Activated CD4-positive, alpha-beta T cell treated with anti-CD3 and anti-CD28 coated beads for 36 hours (primary cell): ENCODE results near the gene ADSL. TPM values are rescaled to one million over a fixed set of nuclear protein-coding genes. Genes with fewer than 3 reads are reported as not detected.

ENCODE experiments used
- ATAC-seq: fragments of 200-7000 bp; cut with Tn5 transposase; one replicate; pipeline ENCODE4 v1.10.0; 2021; ENCODE audit warnings: mild to moderate bottlenecking, moderate library complexity
- CTCF ChIA-PET: fragments of 350-600 bp; sonication (Branson Sonifier 250); formaldehyde crosslinking; loops from one replicate; lab custom pipeline; 2021; ENCODE audit warnings: antibody characterized with exemption; lab: Charles Lee
- POLR2A ChIA-PET: fragments of 350-600 bp; sonication (Branson Sonifier 250); formaldehyde crosslinking; loops from one replicate; lab custom pipeline; 2021; ENCODE audit warnings: antibody characterized with exemption, inconsistent platforms; lab: Charles Lee
- DNase-seq: peaks from one replicate; pipeline ENCODE4 v3.0.0-alpha.2; 2020
- H3K27ac Mint-ChIP-seq: one replicate; pipeline ENCODE4 v1.8.0; 2021; ENCODE audit warnings: mixed read lengths
- H3K27me3 Mint-ChIP-seq: one replicate; pipeline ENCODE4 v1.8.0; 2021; ENCODE audit warnings: mixed read lengths
- H3K36me3 Mint-ChIP-seq: one replicate; pipeline ENCODE4 v1.8.0; 2021; ENCODE audit warnings: low read depth, mixed read lengths
- H3K4me1 Mint-ChIP-seq: one replicate; pipeline ENCODE4 v1.8.0; 2021; ENCODE audit warnings: mixed read lengths
- H3K4me3 Mint-ChIP-seq: one replicate; pipeline ENCODE4 v1.8.0; 2021; ENCODE audit warnings: mild to moderate bottlenecking, moderate library complexity, mixed read lengths
- H3K9me3 Mint-ChIP-seq: one replicate; pipeline ENCODE4 v1.8.0; 2021; ENCODE audit warnings: low read depth, mixed read lengths
- intact Hi-C, 2 experiments: fragments of 100-400 bp; cut with DNase I in 1 of 2; cut with micrococcal nuclease in 1 of 2; formaldehyde crosslinking; loops; one replicate each; pipeline versions ENCODE4 v1.14.2 to v1.15.1; 2022 to 2024; cut with DNase I, micrococcal nuclease
- total RNA-seq, 2 experiments: library from RNA; stranded (reverse); gene quantifications; one replicate each; pipeline ENCODE4 v1.2.3, GENCODE V29; 2021

ADSL gene
- total RNA-seq, 2 experiments from 2014 or later, result 125 to 172 TPM

DNA sequence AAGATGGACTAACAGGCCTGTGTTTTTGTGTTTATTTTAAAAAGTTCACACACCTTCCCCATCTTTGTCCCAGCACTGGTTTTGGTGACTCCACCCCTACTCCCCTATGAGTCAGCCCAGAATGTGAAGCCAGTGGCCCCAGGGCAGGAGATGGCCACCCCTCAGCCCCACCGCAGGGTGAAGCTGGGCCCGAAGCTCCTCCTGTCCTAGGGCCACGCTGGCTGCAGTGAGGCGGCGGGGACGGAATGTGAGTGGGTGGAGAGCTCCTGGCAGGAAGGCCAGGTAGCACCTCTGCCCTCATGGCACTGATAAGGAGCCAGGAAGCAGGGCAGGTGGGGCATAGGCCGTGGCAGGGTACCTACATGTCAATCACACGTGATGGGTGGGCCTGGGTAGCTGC lies 64.0 kb downstream of the ADSL start:
- Mint-ChIP-seq H3K27me3 (no peaks in the 10 kb centered on the region), H3K9me3 (no peaks in the 10 kb centered on the region), H3K36me3 (peaks cover 21% of the 10 kb centered on the region), H3K4me1 (peaks cover 5% of the 10 kb centered on the region), H3K27ac (peak overlapping the region; percentile 13), H3K4me3 (no peak overlapping the region)
- DNase-seq (no peak), ATAC-seq (no peak)
- ChIA-PET POLR2A (no interaction called here), CTCF (interaction anchor here (0.7 to 0.8 kb wide), 2 partner anchors 69 to 186 kb away, joined by 3 to 4 read pairs; no protein-coding TSS in a partner anchor)
- intact Hi-C loops, result no loop called here

GRCh38 chr22:40410731-40411505 lies 64.6 kb downstream of the ADSL start:
- ChIA-PET POLR2A (no interaction called here), CTCF (interaction anchor here (0.8 kb wide), 1 partner anchor 68 kb away, joined by 4 read pairs; no protein-coding TSS in a partner anchor)
- Mint-ChIP-seq H3K27me3 (no peaks in the 10 kb centered on the region), H3K36me3 (peaks cover 22% of the 10 kb centered on the region), H3K4me1 (peaks cover 12% of the 10 kb centered on the region), H3K27ac (no peak overlapping the region), H3K9me3 (no peaks in the 10 kb centered on the region), H3K4me3 (no peak overlapping the region)
- ATAC-seq, result no peak
- intact Hi-C loops, result no loop called here
- DNase-seq, result no peak

- peaks cover 17% of the 10 kb centered on the region for H3K4me1 Mint-ChIP-seq
- no peak overlapping the region for H3K27ac Mint-ChIP-seq
- no peak for DNase-seq
- no peak for ATAC-seq
- H3K27me3 Mint-ChIP-seq, result no peaks in the 10 kb centered on the region
- intact Hi-C loops, result no loop called here
- H3K4me3 Mint-ChIP-seq, result no peak overlapping the region
- POLR2A ChIA-PET, result no interaction called here
- H3K9me3 Mint-ChIP-seq, result no peaks in the 10 kb centered on the region
- CTCF ChIA-PET, result interaction anchor here (0.7 kb wide), 1 partner anchor 1100 kb away, joined by 3 read pairs; no protein-coding TSS in a partner anchor
- peaks cover 27% of the 10 kb centered on the region for H3K36me3 Mint-ChIP-seq
Measured at GRCh38 chr22:40411506-40411861, 65.2 kb downstream of the ADSL start.

- CTCF ChIA-PET, result no interaction called here
- Mint-ChIP-seq H3K9me3 (no peaks in the 10 kb centered on the region), H3K4me3 (no peak overlapping the region), H3K27me3 (no peaks in the 10 kb centered on the region), H3K27ac (peak overlapping the region; percentile 76), H3K4me1 (peaks cover 20% of the 10 kb centered on the region), H3K36me3 (peaks cover 29% of the 10 kb centered on the region)
- intact Hi-C loops, result no loop called here
- POLR2A ChIA-PET, result interaction anchor here (0.6 kb wide), 1 partner anchor 50 kb away, joined by 3 read pairs; no protein-coding TSS in a partner anchor
- DNase-seq, result no peak
- ATAC-seq, result peak; percentile 23
Measured at GRCh38 chr22:40412441-40412840, 66.1 kb downstream of the ADSL start.

GRCh38 chr22:40413873-40414272 lies 67.6 kb downstream of the ADSL start:
- Mint-ChIP-seq H3K4me3 (no peak overlapping the region), H3K27ac (peak overlapping the region; percentile 55), H3K27me3 (no peaks in the 10 kb centered on the region), H3K9me3 (no peaks in the 10 kb centered on the region), H3K36me3 (peaks cover 26% of the 10 kb centered on the region), H3K4me1 (peaks cover 20% of the 10 kb centered on the region)
- intact Hi-C loops, result no loop called here
- DNase-seq (no peak), ATAC-seq (no peak)
- CTCF ChIA-PET, result interaction anchor here (0.6 to 0.8 kb wide), 2 partner anchors 13 to 318 kb away, joined by 3 read pairs; no protein-coding TSS in a partner anchor
- POLR2A ChIA-PET, result no interaction called here

GRCh38 chr22:40414311-40414710 lies 68.0 kb downstream of the ADSL start:
- Mint-ChIP-seq H3K27ac (peak overlapping the region; percentile 55), H3K27me3 (no peaks in the 10 kb centered on the region), H3K4me1 (peaks cover 20% of the 10 kb centered on the region), H3K36me3 (peaks cover 26% of the 10 kb centered on the region), H3K4me3 (no peak overlapping the region), H3K9me3 (no peaks in the 10 kb centered on the region)
- ATAC-seq (no peak), DNase-seq (no peak)
- ChIA-PET CTCF (interaction anchor here (0.8 to 1.4 kb wide), 2 partner anchors 10 to 14 kb away, joined by 3 to 4 read pairs; no protein-coding TSS in a partner anchor), POLR2A (no interaction called here)
- intact Hi-C loops, result no loop called here

GRCh38 chr22:40414838-40415505 lies 68.7 kb downstream of the ADSL start:
- H3K27me3 Mint-ChIP-seq, result no peaks in the 10 kb centered on the region
- H3K4me1 Mint-ChIP-seq, result peaks cover 20% of the 10 kb centered on the region
- ATAC-seq (no peak), DNase-seq (no peak)
- ChIA-PET POLR2A (interaction anchor here (0.6 to 0.9 kb wide), 2 partner anchors 14 to 85 kb away, joined by 3 read pairs; no protein-coding TSS in a partner anchor), CTCF (interaction anchor here (1.4 to 1.5 kb wide), 2 partner anchors 9 to 22 kb away, joined by 4 to 6 read pairs; no protein-coding TSS in a partner anchor)
- H3K4me3 Mint-ChIP-seq, result no peak overlapping the region
- H3K9me3 Mint-ChIP-seq, result no peaks in the 10 kb centered on the region
- peaks cover 29% of the 10 kb centered on the region for H3K36me3 Mint-ChIP-seq
- peak overlapping the region; percentile 72 for H3K27ac Mint-ChIP-seq
- intact Hi-C loops, result no loop called here

DNA sequence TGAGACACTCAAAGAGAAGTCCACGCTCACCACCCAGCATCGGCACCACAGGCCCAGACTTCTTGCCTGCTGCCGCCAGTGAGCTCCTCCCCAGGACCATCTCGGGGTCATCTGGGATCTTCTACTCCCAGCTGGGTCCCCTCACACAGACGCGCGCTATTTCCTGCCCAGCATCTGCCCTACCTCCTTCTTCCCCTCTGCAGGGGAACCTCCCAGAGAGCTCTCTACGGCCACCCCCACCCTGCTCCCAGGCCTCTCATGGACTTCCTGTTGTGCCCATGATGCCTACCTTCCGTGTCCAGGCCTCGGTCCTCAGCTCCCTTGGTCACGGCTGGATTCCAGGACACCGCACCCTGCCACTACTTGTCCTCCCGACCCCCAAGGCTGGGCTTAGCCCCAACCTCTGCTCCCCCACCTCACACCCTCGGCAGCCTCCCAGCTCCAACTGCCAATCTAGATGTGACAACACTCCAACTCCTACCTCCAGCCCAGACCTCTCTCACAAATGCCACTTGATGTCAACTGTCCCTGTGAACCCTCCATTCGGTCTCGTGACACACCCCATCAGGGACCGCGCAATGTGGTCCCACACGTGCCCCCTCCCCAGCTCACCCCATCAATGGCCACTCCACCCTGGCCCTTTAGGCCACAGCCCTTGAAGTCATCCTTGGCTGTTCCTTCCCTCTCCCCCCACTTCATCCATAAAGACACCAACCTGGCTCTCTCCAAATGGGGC lies 69.4 kb downstream of the ADSL start:
- Mint-ChIP-seq H3K4me1 (peaks cover 20% of the 10 kb centered on the region), H3K27ac (peak overlapping the region; percentile 72), H3K36me3 (peaks cover 28% of the 10 kb centered on the region), H3K27me3 (no peaks in the 10 kb centered on the region), H3K4me3 (no peak overlapping the region), H3K9me3 (no peaks in the 10 kb centered on the region)
- DNase-seq (no peak), ATAC-seq (no peak)
- POLR2A ChIA-PET, result interaction anchor here (0.6 to 0.9 kb wide), 3 partner anchors 15 to 86 kb away, joined by 3 read pairs; no protein-coding TSS in a partner anchor
- CTCF ChIA-PET, result interaction anchor here (1.4 to 3.0 kb wide), 3 partner anchors 8 to 72 kb away, joined by 4 to 8 read pairs (median 6); no protein-coding TSS in a partner anchor
- intact Hi-C loops, result no loop called here

DNA sequence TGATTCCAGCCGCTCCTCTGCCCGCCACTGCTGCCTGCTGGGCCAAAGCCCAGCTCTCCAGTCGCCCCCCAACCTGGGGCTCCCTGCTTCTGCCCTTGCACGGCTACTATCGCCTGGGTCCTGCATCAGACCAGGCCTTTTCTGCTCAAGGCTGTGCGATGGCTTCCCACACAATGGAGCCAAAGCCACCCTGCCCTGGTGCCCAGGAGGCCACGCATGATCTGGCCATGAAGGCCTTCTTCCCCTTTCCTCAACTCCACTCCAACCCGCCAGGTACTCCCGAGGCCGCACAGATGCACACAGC lies 69.9 kb downstream of the ADSL start:
- Mint-ChIP-seq H3K4me3 (no peak overlapping the region), H3K9me3 (no peaks in the 10 kb centered on the region), H3K36me3 (peaks cover 28% of the 10 kb centered on the region), H3K4me1 (peaks cover 20% of the 10 kb centered on the region), H3K27me3 (no peaks in the 10 kb centered on the region), H3K27ac (peak overlapping the region; percentile 72)
- POLR2A ChIA-PET, result interaction anchor here (0.6 kb wide), 1 partner anchor 42 kb away, joined by 3 read pairs; no protein-coding TSS in a partner anchor
- CTCF ChIA-PET, result interaction anchor here (1.5 to 3.0 kb wide), 2 partner anchors 21 to 71 kb away, joined by 6 to 8 read pairs; no protein-coding TSS in a partner anchor
- ATAC-seq (no peak), DNase-seq (no peak)
- intact Hi-C loops, result no loop called here

DNA sequence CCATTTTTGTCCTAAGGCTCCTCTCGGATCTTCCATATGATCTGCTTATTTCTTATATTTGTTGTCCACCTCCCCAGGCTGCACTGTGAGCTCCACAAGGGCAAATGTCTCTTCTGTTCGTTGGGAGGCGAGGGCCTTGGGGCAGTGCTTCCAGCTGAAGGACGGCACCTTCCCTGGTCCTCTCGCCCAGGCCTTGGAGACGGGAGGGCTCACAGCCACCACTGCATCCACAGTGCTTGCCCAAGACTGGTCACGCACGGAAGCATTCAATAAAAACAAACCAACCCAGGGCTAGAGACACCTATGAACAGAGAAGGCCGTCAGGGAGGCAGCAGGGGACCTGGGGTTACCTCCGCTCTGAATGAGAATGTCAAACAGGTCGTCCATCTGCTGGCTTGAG lies 70.3 kb downstream of the ADSL start:
- intact Hi-C loops, result no loop called here
- Mint-ChIP-seq H3K27me3 (no peaks in the 10 kb centered on the region), H3K4me3 (no peak overlapping the region), H3K4me1 (peaks cover 20% of the 10 kb centered on the region), H3K27ac (peak overlapping the region; percentile 72), H3K36me3 (peaks cover 27% of the 10 kb centered on the region), H3K9me3 (no peaks in the 10 kb centered on the region)
- ATAC-seq (no peak), DNase-seq (no peak)
- ChIA-PET CTCF (interaction anchor here (3.0 kb wide), 1 partner anchor 71 kb away, joined by 8 read pairs; no protein-coding TSS in a partner anchor), POLR2A (no interaction called here)

DNA sequence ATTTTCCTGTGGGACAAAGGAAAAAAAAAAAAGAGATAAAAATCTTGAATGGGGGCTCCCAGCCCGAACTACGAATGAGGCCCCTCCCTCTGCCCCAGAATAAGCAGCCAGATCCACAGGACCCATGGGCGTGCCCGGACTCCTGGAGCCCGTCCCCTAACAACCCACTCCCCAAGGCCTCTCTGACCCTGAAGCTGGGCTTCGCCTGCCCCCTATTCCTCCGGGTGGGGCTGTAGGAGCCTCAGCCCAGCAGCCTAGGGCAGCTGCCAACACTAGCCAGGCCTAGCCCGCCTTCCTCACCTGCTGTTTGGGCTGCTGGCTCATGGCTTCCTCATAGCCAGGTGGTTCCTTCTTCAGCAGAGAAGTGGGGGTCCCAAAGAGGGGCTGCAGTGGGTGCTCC lies 70.7 kb downstream of the ADSL start:
- ChIA-PET CTCF (interaction anchor here (0.6 to 3.0 kb wide), 2 partner anchors 18 to 70 kb away, joined by 4 to 8 read pairs; no protein-coding TSS in a partner anchor), POLR2A (no interaction called here)
- H3K36me3 Mint-ChIP-seq, result peaks cover 28% of the 10 kb centered on the region
- no peak overlapping the region for H3K4me3 Mint-ChIP-seq
- ATAC-seq (no peak), DNase-seq (no peak)
- H3K27me3 Mint-ChIP-seq, result no peaks in the 10 kb centered on the region
- H3K9me3 Mint-ChIP-seq, result no peaks in the 10 kb centered on the region
- peaks cover 20% of the 10 kb centered on the region for H3K4me1 Mint-ChIP-seq
- no peak overlapping the region for H3K27ac Mint-ChIP-seq
- intact Hi-C loops, result no loop called here
